Mesothelial cell of epicardium (in vitro differentiated cells): ENCODE measurements around the gene TNS1. TPM values are rescaled to one million over a fixed set of nuclear protein-coding genes. Genes with fewer than 3 reads are reported as not detected.

Experiments used
- DNase-seq, 2 experiments: peaks; one replicate each; pipeline ENCODE4 v3.0.0; 2021; ENCODE audit warnings: low spot score in 2 of 2; ENCODE audit not compliant: unreplicated experiment in 2 of 2
- H3K27ac Mint-ChIP-seq: 2 replicates; pipeline ENCODE4 v1.8.0; 2021; ENCODE audit warnings: mixed read lengths
- H3K27me3 Mint-ChIP-seq: 2 replicates; pipeline ENCODE4 v1.8.0; 2021; ENCODE audit warnings: low read depth, mixed read lengths
- H3K36me3 Mint-ChIP-seq: 2 replicates; pipeline ENCODE4 v1.8.0; 2021; ENCODE audit warnings: mixed read lengths
- H3K4me1 Mint-ChIP-seq: 2 replicates; pipeline ENCODE4 v1.8.0; 2021; ENCODE audit warnings: mixed read lengths
- H3K4me3 Mint-ChIP-seq: 2 replicates; pipeline ENCODE4 v1.8.0; 2021; ENCODE audit warnings: mild to moderate bottlenecking, moderate library complexity, mixed read lengths
- H3K9me3 Mint-ChIP-seq: 2 replicates; pipeline ENCODE4 v1.8.0; 2021; ENCODE audit warnings: mixed read lengths
- total RNA-seq: library from RNA; stranded (reverse); gene quantifications from 3 replicates; pipeline ENCODE4 v1.2.1, GENCODE V29; 2021
- TF ChIP-seq, protein P1 (sequence below): fragments of 200-600 bp; sonication (generic); IDR thresholded peaks from one replicate; pipeline ENCODE4 v1.5.0; 2021; ENCODE audit warnings: antibody characterized with exemption; ENCODE audit not compliant: unreplicated experiment

Gene TNS1
- total RNA-seq, 1 donor from 2014 or later = 130 TPM

DNA sequence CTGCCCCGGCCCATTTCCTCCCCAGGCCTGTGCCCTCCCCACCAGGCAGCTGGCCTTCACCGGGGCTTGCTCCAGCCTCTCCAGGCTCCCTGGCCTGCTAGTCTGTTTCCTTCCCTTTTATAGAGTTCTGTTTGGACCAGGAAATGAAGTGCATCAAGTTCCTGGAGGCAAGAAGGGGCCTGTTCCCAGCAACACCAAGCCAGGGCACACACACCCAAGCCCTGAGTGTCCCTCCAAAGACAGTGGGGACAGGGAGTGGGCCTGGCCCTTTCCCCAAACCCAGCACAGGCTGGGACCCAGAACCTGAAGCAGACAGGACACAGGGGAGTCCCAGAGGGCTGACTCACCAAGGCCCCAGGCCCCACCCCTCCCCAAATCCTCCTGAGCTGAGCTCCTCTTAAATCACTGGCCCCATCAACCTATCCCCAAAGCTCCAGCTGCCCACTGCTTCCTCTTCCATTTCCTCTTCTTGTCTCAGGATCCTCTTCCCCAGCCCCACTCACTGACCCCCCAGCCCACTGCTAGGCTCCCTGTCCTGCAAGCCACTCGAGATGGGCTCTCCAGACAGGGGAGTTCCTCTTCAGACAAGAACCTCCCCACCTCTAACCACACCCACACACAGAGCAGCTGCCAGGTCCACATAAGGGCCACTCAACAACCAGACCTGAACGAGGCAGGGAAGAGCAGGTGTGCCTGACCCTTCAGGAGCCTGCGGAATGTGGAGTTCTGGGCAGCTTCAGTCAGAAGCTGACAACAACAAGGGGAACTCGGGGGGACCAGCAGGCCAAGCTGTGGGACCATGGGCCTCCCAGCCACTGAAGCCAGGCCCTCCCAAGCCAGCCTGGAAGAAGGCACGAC lies 74.2 kb downstream of the TNS1 start:
- DNase-seq = no peak
- H3K36me3 Mint-ChIP-seq = no peaks in the 10 kb centered on the region
- no peaks in the 10 kb centered on the region for H3K27me3 Mint-ChIP-seq
- TF ChIP-seq, protein P1, sequence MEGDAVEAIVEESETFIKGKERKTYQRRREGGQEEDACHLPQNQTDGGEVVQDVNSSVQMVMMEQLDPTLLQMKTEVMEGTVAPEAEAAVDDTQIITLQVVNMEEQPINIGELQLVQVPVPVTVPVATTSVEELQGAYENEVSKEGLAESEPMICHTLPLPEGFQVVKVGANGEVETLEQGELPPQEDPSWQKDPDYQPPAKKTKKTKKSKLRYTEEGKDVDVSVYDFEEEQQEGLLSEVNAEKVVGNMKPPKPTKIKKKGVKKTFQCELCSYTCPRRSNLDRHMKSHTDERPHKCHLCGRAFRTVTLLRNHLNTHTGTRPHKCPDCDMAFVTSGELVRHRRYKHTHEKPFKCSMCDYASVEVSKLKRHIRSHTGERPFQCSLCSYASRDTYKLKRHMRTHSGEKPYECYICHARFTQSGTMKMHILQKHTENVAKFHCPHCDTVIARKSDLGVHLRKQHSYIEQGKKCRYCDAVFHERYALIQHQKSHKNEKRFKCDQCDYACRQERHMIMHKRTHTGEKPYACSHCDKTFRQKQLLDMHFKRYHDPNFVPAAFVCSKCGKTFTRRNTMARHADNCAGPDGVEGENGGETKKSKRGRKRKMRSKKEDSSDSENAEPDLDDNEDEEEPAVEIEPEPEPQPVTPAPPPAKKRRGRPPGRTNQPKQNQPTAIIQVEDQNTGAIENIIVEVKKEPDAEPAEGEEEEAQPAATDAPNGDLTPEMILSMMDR = no peak
- H3K27ac Mint-ChIP-seq = peak overlapping the region; percentile 93
- no peaks in the 10 kb centered on the region for H3K9me3 Mint-ChIP-seq
- H3K4me3 Mint-ChIP-seq = no peak overlapping the region
- peaks cover 73% of the 10 kb centered on the region for H3K4me1 Mint-ChIP-seq

DNA sequence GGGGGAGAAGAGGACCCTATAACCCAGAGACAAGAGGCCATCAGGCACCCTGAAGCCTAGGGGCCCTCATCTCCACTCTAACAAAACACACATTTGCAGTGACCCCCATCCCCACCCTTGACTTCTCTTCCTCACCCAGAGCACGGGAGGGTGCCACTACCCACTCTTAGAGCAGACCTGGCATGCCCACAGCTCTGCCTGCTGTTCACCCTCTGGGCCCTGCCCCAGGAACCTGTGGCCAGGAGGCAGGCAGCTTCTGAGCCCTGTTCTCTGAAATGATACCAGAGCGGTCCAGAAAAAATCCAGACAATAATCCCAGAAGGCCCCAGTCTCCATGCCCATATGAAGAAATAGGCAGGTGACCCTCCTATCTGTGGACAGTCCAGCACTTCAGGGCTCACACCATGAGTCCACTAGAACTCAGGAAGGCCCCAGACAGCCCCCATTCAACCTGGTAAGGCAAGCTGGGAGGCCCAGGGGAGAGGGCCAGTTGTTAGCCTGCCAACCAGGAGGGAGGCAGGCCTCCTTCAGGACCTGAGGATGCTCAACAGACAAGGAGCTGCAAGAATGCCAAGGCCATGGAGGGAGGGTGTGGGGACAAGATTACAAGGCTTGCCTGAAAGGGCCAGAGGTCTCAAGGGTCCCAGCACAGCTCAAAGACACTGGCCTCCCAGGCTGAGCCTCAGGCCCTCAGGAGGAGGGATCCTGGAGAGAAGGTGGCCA lies 75.0 kb downstream of the TNS1 start:
- H3K27ac Mint-ChIP-seq = no peak overlapping the region
- H3K27me3 Mint-ChIP-seq = no peaks in the 10 kb centered on the region
- H3K9me3 Mint-ChIP-seq = no peaks in the 10 kb centered on the region
- H3K4me1 Mint-ChIP-seq = peaks cover 71% of the 10 kb centered on the region
- DNase-seq = no peak
- H3K4me3 Mint-ChIP-seq = no peak overlapping the region
- TF ChIP-seq, protein P1 = no peak
- no peaks in the 10 kb centered on the region for H3K36me3 Mint-ChIP-seq

DNA sequence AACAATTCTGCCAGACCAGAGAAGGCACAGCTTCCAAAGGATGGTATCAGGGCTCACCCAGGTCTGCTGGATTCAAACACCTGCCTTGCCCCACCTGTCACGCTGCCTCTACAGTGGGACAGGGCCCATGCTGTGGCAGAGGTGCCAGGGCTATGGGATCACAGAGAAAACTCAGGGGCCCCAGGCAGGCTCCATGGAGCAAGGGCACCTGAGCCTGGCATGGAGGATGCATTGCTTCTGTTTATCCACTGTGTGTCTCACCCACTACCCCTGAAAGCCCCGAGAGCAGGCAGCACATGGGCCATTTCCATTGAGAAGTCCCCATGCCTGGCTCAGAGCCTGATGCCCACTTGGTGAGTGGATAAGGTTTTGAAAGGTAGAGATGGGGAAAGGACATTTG lies 76.0 kb downstream of the TNS1 start:
- no peak overlapping the region for H3K4me3 Mint-ChIP-seq

DNA sequence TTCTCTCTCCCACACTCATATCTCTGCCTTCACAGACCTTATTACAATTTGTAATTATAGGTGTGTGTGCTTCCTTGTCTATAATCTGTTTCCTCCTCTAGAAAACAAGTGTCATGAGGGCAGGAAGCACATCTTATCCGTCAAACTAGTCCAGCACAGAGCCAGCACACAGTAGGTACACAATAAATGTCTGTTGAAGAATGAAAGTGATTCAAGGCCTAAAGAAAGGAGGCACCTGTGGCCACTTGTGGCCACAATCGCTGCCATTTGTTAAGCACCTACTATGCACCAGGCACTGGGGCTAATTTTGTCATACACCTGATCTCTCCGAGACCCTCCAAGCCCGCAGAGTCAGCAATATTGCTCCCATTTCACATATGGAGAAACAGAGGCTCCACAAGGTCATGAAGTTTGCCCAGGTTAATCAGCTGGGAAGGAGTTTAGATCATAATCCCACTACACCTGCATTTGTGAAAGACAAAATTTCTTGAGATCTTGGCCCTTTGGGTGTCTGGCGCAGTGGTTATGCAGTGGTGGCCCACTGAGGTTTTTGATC lies 78.4 kb downstream of the TNS1 start:
- Mint-ChIP-seq H3K4me3 (no peak overlapping the region), H3K9me3 (no peaks in the 10 kb centered on the region), H3K27ac (peak overlapping the region; percentile 23), H3K27me3 (no peaks in the 10 kb centered on the region), H3K36me3 (no peaks in the 10 kb centered on the region), H3K4me1 (peaks cover 78% of the 10 kb centered on the region)
- TF ChIP-seq, protein P1 = no peak
- DNase-seq = no peak

More for the DNA sequence above, 76.0 kb downstream of the TNS1 start:
- no peaks in the 10 kb centered on the region for H3K36me3 Mint-ChIP-seq
- H3K4me1 Mint-ChIP-seq = peaks cover 76% of the 10 kb centered on the region
- DNase-seq = no peak
- H3K27ac Mint-ChIP-seq = no peak overlapping the region
- H3K9me3 Mint-ChIP-seq = no peaks in the 10 kb centered on the region
- TF ChIP-seq, protein P1 = no peak
- no peaks in the 10 kb centered on the region for H3K27me3 Mint-ChIP-seq

DNA sequence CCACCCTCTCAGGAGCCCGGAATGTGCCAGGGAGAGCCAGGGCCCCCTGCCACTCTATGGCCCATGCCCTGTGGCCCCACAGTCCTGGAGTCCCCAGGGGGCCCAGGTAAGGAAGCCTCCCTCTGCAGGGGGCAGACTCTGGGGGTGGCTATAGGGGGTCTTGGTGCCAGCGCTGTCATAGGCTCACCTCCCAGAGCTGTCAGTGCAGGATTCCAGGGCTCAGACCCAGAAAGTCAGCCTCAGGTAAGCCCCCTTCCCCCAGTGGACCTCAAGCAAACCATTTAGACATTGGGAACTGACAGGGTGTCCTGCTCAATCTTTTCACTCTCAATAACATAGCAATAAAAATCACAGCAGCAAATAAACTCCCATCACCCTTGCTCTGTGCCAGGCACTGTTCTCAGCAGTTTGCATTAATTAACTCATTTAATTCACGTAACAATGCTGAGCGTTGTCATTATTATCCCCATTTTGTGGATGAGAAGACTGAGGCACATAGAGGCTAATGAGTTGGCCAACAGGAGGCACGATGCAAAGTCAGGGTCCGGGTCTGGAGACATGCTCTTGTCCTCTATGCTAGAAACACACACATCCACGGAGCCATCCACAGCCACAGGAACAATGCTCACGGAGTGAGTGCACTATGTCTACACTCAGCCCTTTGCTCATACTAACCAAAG lies 79.6 kb downstream of the TNS1 start:
- Mint-ChIP-seq H3K4me3 (no peak overlapping the region), H3K27ac (peak overlapping the region; percentile 77), H3K4me1 (peaks cover 74% of the 10 kb centered on the region), H3K36me3 (no peaks in the 10 kb centered on the region), H3K9me3 (no peaks in the 10 kb centered on the region), H3K27me3 (no peaks in the 10 kb centered on the region)
- no peak for DNase-seq
- TF ChIP-seq, protein P1 = no peak
